HG03108 (cell line): ENCODE data around the gene ARRDC2.
A peak's percentile ranks its signal among the peaks of the same experiment; 100 is the strongest.
"Not testable (repeated sequence)": the region's sequence is repeated elsewhere in the genome, so short reads cannot be mapped to it uniquely, and the experiment has no call there.

ENCODE experiments used
- ATAC-seq: cut with Tn5 transposase; IDR thresholded peaks from one replicate; pipeline ENCODE4 v1.9.1; 2021; ENCODE audit warnings: moderate library complexity; ENCODE audit not compliant: unreplicated experiment

Gene ARRDC2

DNA sequence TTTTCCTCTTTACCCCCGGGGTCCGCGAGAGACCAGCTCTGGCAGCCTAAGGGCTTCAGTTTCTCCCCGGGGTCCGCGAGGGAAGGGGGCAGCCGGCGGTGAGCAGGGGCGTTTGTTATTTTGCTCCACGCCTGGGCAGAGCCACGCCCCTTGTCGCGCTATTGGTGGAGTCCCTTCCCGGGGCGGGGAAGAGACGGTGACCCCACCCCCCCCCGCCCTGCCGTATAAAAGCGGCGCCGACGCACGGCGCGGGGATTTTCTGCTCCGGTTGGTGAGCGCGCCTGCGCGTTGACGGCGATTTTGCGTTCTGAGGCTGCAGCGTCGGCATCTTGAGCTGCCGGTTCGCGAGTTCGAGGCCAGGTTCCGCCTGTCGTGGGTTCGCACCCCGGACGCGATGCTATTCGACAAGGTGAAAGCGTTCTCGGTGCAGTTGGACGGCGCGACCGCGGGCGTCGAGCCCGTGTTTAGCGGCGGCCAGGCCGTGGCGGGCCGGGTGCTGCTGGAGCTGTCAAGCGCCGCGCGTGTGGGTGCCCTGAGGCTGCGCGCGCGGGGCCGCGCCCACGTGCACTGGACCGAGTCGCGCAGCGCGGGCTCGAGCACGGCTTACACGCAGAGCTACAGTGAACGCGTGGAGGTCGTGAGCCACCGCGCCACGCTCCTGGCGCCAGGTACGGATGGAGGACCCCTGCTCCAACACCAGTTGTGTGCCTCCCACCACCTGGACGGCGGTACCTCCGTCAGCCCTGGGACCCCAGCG, at the start of gene ARRDC2:
ARRDC2 (plus strand) TSS at position 254 of the 757 bp plus-strand sequence; CDS start at position 395, 141 bp downstream.
- ATAC-seq = peak; percentile 65

DNA sequence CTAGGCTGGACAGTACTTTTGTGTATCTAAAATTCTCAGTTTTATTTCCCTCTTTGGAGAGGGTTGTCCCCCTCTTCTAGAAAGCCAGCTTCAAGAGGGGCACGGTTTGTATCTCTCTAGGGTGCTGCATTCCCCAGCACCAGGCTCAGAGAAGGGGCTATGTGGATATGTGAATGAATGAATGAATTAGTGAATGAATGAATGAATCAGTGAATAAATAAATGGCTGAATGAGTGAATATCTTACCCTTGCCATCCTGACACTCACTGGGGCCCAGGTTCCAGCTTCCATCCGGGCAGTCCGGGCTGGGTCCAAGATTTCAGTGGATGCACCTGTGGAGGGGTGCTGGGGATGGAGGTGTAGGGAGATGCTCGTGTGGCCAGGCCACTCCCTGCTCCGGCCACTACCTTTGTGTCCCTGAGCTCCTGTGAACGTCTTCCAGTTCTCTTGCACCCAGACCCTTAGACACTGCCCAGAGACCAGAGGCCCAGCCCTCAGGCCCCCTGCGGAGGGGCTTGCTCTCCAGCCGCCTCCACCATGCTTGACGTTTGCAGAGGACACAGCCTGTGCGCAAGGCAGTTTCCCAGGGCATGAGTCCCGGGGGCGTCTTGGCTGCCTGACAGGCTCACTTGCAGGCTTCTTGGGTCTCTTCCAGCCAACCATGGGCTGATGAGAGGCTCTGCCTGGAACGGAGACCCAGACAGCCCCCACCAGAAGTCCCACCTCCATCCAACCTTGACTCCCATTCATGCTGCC, 43.9 kb upstream of the ARRDC2 start:
- no peak for ATAC-seq

DNA sequence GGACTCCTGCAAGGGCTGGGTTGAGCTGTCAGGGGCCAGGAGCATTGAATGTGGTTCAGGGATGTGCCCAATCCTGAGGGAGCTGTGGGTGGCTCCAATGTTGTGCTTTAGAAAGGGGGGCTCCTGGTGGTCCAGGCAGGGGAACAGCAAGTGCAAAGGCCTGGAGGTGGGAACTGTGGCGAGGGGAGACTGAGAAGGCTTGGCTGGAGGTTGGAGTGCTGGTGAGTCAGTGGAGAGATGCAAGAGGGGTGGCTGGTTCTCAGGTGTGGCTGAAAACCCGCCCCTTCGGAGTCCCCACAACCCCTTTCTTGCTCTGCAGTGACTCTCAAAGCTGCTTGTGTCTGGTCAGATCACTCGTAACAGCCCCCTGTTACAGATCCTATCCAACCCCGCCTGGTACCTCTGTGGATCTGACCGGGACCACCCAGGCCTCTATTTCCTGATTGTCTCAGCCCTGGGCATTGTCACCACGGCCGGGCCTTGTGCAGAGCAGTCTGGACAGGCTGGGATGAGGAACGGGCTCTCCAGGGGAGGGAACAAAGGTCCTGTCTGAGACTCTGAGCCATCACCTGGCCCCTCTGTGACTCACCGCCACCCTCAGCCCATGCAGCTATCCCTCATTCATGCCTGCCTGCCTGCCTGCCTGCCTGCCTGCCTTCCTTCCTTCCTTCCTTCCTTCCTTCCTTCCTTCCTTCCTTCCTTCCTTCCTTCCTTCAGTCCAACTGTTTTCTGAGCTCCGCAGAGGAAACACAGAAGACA, 42.4 kb upstream of the ARRDC2 start:
- ATAC-seq = no peak

DNA sequence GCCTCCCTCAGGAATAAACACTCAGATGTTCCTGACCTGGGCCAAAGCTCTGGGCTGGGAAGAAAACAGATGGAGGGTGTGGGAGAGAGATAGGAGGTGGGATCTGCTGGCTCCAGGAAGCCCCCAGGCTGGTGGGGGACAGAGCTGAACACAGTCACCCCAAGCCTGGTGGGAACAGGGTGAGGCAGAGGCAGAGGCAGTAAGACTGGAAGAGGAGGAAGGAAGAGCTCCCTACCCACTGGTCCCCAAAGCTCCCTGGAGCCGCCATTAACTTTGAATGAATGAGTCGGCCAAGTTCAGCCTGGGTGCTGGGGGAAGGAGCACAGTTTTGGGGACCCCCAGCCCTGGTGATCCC, 41.9 kb upstream of the ARRDC2 start:
- no peak for ATAC-seq

DNA sequence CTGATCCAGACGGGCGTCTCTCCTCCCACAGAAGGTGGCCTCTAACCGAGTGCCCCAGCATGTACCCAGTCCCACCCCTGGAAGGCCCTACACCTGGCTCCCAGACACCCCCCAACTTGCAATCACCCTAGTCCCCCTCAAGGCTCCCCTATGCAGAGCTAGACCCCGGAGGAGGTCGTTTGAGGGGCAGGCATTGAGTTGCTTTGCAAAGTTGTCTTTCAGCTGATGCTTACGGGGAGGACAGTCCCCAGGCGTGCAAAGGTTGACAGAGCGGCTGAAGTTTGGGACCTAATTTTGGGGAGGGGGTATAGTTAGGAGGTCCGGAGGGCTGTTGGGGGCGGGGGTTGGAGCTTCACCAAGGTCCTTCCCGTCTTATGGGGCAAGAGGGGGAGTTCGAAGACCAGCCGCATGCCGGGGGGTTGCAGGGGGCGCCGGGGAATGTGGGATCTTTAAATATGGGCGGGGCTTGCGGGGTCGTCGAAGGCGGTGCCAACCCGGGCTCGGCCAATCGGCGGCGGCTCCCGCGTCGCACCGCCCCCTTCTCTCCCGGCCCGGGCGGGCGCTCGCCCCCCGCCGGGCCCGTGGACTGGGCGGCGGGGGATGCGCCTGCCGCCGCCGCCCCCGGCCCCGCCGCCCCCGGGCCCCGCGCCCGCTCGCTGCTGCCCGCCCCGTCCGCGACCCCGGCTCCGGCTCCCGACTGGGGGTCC, 41.3 kb upstream of the ARRDC2 start, which contains the start of gene KCNN1:
KCNN1 (plus strand) TSS at position 558 of the 707 bp plus-strand sequence. CDS start 6,782 bp downstream, outside the sequence.
- no peak for ATAC-seq

DNA sequence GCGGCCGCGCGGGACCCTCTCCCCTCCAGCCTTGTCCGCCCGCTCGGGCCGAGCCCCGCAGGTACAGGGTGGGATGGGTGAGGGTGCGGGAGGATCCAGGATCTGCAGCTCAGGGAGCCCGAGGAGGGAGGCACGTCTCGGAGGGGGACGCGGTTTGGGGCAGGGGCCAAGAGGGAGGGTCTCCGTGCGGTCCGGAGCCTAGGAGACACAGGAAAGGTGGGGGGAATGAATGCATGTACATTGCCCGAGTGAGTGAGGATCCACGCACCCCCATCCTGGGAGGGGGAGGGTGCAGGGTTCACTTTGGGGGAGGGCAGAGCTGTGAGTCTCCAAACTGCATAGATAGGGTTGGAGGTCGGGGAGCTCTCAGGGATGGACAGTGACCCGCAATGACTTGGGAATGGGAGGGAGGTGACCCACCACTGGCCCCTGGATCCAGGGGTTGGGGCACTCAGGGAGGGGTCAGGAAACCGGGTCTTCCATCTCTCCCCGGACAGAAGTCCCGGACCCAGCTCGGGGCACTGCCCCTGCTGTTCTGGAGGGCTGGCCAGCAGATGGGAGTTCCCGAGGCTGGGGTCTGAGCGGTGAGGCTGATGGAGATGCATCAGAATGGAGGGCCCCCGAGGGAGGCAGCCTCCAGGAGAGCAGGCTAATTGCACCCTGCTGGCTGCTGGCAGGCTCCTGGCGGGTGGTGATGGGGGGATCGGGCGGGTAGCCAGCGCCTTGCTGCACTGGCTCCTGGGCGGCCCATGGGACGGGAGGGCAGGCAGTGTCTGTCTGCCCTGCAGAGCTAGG, 40.5 kb upstream of the ARRDC2 start:
- no peak for ATAC-seq

DNA sequence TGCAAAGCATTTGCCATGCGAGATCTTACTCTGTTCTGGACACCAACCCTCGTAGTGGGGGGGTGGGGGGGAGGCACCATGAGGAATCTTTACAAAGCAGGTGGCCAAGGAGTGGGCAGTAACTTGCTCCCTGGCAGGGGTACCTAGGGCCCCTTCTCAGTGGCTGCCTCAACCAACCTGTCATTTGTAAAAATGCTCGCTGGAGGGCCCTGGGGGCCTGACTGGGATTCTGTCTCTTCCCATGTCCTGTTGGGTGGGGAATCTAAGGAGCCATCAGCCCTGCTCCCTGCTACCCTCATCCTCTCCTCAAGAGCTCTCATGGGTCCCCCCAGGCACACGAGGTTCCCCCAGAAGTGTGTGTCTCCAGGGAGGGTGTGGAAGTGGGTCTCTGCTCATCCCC, 39.6 kb upstream of the ARRDC2 start:
- ATAC-seq = no peak

DNA sequence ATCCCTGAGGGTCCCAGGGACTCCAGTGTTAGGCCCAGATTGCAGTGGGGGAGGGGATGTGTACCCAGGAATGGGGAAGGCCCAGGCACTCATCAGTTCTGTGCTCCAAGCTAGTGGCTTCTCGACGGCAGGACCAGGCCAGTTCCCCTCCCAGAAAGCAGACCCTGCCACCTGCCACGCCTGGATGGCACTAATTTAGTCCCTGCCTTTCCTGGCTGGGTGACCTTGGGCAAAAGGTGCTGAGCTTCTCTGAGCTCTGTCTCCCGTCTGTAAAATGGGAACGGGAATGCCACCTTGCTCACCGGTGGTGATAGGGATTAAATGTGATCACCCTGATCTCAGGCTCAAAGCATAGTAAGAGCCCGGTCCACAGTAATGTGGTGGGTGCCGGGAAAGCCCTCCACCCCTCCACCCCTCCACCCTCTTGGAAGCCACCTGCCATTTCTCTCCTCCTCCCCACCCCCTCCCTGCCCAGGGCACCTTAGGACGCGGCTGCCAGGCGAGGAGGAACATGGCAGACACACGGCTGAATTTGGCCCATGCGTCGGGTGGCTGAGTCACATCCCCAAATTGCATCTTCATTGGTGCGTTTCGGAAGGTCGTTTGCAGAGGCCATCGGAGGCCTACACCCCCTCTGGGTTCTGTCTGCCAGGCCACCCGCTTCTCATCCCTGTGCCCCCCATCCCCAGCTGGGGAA, 38.7 kb upstream of the ARRDC2 start:
- no peak for ATAC-seq

DNA sequence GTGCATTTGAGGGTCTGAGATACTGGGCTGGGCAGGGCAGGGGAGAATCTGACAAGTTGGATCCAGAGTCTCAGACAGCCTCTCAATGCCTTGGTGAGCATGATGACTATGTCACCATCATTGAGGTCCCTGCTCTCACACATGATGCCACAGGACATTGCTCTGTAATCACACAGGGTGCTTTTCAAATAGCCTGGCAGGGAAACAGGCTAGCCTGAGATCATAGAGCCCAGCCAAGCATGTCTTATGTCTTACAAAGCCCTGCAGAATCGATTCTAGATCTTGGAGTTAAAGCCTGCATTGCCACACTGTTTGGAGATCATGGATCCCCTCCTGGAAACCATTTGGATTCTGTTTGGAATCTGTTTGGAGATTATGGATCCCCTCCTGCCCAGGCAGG, 35.7 kb upstream of the ARRDC2 start:
- no peak for ATAC-seq

DNA sequence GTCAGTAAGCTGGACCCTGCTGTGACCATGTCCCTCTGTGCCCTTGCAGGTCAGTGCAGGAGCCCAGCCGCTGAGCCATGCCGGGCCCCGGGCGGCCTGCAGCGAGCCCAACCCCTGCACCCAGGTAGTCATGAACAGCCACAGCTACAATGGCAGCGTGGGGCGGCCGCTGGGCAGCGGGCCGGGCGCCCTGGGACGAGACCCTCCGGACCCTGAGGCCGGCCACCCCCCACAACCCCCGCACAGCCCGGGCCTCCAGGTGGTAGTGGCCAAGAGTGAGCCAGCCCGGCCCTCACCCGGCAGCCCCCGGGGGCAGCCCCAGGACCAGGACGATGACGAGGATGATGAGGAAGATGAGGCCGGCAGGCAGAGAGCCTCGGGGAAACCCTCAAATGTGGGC, 34.2 kb upstream of the ARRDC2 start:
- ATAC-seq = no peak

DNA sequence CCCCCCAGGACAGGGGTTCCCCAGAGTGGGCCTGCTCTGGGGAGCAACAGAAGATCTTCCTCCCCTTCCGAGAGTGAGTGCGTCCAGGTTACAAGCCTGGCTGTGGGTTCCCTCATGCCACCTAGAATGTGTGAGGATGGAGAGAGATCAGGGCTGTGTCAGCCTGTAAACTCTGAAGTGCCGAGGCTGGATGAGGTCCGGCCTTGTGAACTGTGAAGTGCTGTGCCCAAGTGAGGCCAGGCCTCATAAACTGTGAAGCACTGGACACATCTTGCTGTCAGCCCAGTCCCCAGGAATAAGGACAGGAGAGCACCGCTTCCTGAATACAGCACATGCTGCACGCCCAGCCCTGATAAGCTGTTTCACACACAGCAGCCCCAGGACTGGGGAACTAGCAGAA, 33.4 kb upstream of the ARRDC2 start:
- ATAC-seq = no peak

DNA sequence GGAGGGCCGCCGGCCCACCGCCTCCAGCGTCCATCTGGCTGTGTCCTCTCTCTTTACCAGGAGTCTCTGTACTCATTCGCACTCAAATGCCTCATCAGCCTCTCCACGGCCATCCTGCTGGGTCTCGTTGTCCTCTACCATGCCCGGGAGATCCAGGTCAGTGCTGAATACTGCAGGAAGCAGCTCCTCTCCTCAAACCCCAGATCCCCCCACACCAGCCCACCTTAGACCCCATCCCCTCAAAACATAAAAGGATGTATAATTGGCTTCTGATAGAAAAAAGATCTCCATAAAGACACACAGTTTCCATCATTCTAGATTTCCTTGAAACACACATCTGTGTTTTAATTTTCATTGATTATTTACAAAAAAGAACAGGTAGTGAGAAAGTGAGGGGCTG, 32.9 kb upstream of the ARRDC2 start:
- ATAC-seq = no peak

DNA sequence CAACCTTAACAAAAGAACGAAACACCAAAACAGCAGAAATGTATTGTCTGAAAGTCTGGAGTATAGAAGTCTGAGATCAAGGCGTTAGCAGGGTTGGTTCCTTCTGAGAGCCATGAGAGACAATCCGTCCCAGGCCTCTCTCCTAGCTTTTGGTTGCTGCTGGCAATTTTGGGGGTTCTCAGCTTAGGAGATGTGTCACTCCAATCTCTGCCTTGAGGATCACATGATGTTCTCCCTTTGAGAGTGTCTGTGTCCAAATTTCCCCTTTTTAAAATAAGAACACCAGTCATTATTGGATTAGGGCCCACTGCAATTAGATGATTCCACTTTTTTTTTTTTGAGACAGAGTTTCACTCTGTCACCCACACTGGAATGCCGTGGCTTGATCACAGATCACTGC, 30.9 kb upstream of the ARRDC2 start:
- no peak for ATAC-seq

DNA sequence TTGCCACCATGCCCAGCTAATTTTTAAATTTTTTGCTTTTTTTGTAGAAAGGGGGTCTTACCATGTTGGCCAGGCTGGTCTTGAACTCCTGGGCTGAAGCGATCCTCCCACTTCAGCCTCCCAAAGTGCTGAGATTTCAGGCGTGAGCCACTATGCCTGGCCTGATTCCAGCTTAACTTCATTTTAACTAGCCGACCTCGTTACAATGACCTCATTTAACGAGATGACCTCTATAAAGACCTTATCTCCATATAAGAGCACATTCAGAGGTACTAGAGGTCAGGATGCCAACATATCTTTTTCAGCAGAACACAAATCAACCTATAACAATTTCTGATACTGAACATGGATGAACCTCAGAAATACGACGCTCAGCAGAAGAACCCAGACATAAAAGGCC, 30.5 kb upstream of the ARRDC2 start:
- ATAC-seq = no peak

DNA sequence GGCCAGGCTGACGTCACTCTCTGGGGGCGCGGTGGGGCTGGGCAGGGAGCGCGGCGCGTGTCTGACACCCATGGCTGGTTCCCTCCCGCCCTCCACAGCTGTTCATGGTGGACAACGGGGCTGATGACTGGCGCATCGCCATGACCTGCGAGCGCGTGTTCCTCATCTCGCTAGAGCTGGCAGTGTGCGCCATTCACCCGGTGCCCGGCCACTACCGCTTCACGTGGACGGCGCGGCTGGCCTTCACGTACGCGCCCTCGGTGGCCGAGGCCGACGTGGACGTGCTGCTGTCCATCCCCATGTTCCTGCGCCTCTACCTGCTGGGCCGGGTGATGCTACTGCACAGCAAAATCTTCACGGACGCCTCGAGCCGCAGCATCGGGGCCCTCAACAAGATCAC, 26.4 kb upstream of the ARRDC2 start:
- no peak for ATAC-seq

DNA sequence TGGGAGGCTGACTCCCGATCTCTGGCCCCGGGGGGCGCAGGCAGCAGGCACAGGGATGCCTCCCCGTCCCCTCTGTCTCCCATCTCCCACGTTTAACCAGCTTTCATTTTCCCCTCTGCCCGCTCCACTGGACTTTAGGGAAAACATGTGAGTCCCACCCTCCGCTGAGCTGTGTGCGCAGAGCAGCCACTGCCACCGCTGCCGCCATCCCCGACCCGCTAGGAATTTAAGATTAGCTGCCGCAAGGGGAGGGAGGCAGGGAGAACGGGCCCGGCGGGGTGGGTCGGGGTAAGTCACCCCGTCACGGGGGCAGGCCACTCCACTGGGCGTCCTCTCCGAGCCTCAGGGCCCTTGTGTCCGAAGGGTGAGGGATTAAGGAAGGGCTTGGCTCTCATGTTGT, 25.5 kb upstream of the ARRDC2 start:
- ATAC-seq = no peak

DNA sequence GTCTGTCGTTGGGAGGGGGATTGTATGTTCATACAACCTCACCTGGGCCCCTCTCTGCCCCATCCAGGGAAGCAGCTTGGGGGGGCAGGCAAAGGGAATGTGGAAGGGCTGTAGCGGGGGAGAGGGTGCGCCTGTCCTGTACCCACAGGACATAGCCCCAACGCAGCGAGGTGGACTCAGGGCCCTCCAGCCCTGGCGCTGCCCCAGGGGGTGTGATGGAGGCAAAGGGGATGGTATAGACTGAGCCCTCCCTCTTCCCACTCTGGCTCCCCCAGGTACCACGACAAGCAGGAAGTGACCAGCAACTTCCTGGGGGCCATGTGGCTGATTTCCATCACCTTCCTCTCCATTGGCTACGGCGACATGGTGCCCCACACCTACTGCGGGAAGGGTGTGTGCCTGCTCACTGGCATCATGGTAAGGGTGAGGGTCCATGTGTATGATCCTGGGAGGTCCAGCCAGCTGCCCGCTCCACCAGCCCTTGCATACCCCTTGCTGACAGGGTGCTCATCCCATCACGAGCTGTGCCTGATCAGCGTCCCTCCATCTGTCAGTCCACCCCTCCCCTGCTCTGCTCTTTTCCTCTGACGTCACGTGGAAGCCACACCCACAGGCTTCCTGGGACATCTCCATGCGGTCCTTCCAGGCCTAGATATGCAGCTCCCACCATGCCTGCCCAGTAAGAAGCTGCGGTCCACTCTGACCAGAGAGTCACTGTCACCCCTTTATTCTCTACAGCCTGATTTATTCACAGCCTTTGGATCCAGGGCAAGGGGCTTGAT, 22.7 kb upstream of the ARRDC2 start:
- no peak for ATAC-seq

DNA sequence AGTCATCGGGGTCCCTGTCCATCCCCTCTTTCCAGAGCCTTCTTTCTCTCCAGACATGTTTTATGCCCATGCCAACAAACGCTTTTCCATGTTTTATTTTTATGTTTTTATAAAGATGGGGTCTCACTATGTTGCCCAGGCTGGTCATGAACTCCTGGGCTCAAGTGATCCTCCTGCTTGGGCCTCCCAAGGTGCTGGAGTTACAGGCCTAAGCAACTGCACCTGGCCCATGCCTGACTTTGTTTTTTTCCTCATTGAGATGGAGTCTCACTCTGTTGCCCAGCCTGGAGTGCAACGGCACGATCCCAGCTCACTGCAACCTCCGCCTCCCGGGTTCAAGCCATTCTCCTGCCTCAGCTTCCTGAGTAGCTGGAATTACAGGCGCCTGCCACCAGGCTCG, 21.4 kb upstream of the ARRDC2 start:
- not testable (repeated sequence) for ATAC-seq

DNA sequence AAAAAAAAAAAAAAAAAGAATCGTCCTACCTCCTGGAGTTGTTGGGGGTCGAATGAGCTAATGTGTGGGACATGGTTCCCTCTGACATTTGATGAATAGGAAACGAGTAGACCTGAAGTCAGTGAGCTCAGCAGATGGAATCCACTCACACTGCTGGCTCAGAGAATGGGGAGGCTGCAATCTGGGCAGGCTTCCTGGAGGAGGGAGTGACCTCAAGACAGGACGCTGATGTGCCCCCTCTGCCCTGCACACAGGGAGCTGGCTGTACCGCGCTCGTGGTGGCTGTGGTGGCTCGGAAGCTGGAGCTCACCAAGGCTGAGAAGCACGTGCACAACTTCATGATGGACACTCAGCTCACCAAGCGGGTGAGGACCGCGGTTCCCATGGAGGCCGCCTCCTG, 19.8 kb upstream of the ARRDC2 start:
- ATAC-seq = no peak
